ENCODE results near the gene APOC3. TPM values are rescaled to one million over a fixed set of nuclear protein-coding genes. Genes with fewer than 3 reads are reported as not detected.

Gene APOC3
- total and polyA plus RNA-seq, 9 of the 15 experiments (the other 6 are each of a cell fraction or from before 2014, with no cell fraction given) = 1.1 TPM; not detected in 8

GRCh38 chr11:116791002-116791812, 38.5 kb upstream of the APOC3 start (continued):
- TF ChIP-seq ZNF277 (CRISPR knock-in tag; IDR thresholded peaks at IDR 0.05; ENCODE audit: borderline replicate concordance) = no peak
- no peak for TF ChIP-seq POLR2AphosphoS2 (IDR thresholded peaks at IDR 0.05; ENCODE audit: low read length)
- TF ChIP-seq ZKSCAN8 (CRISPR knock-in tag; IDR thresholded peaks at IDR 0.05) = no peak
- TF ChIP-seq ZSCAN29 (IDR thresholded peaks at IDR 0.05) = no peak
- TF ChIP-seq ZNF280B (CRISPR knock-in tag; IDR thresholded peaks at IDR 0.05) = no peak
- no peak for TF ChIP-seq SP2 (IDR thresholded peaks at IDR 0.05; ENCODE audit: extremely low read depth, low read depth, low read length, poor library complexity, severe bottlenecking)
- no peak for TF ChIP-seq CBFA2T3 (IDR thresholded peaks at IDR 0.05)
- TF ChIP-seq THAP12 (CRISPR knock-in tag; IDR thresholded peaks at IDR 0.05) = no peak
- no peak for TF ChIP-seq ZNF354B (CRISPR knock-in tag; IDR thresholded peaks at IDR 0.05)
- TF ChIP-seq E2F1 (CRISPR knock-in tag; IDR thresholded peaks at IDR 0.05) = no peak
- TF ChIP-seq ADNP (tag; IDR thresholded peaks at IDR 0.05) = no peak
- no peak for TF ChIP-seq E4F1 (CRISPR knock-in tag; IDR thresholded peaks at IDR 0.05; ENCODE audit: borderline replicate concordance)
- TF ChIP-seq THAP7 (CRISPR knock-in tag; IDR thresholded peaks at IDR 0.05) = no peak
- no peak for TF ChIP-seq NR2C1 (IDR thresholded peaks at IDR 0.05)
- TF ChIP-seq NR2C1 (tag; IDR thresholded peaks at IDR 0.05) = no peak
- TF ChIP-seq TAL1 (IDR thresholded peaks at IDR 0.05) = no peak
- no peak for TF ChIP-seq CHD1 (IDR thresholded peaks at IDR 0.05; ENCODE audit: low read length)

Data from K562 (cell line).